ENCODE data around the gene CCNB1.
"Not testable (repeated sequence)": the region's sequence is repeated elsewhere in the genome, so short reads cannot be mapped to it uniquely, and the experiment has no call there.

The CCNB1 gene

GRCh38 chr5:69156456-69156855 lies 10.5 kb upstream of the CCNB1 start:
- no peaks in the 10 kb centered on the region for H3K36me3 Mint-ChIP-seq
- no peak overlapping the region for H3K27ac Mint-ChIP-seq
- ATAC-seq (ENCODE audit: low read depth): no peak
- H3K4me3 Mint-ChIP-seq: no peak overlapping the region
- no peaks in the 10 kb centered on the region for H3K4me1 Mint-ChIP-seq
- H3K9me3 Mint-ChIP-seq: no peaks in the 10 kb centered on the region
- no peaks in the 10 kb centered on the region for H3K27me3 Mint-ChIP-seq
- no peak for DNase-seq (ENCODE audit: low spot score in 2 of 2)

- DNase-seq (ENCODE audit: low spot score in 2 of 2): no peak
- Mint-ChIP-seq H3K4me1 (no peaks in the 10 kb centered on the region), H3K36me3 (no peaks in the 10 kb centered on the region), H3K27me3 (no peaks in the 10 kb centered on the region), H3K9me3 (no peaks in the 10 kb centered on the region), H3K4me3 (no peak overlapping the region), H3K27ac (no peak overlapping the region)
- ATAC-seq (ENCODE audit: low read depth): no peak
These were observed 8.9 kb upstream of the CCNB1 start for GRCh38 chr5:69158039-69158438.

- Mint-ChIP-seq H3K27me3 (no peaks in the 10 kb centered on the region), H3K36me3 (no peaks in the 10 kb centered on the region), H3K4me1 (peaks cover under 1% of the 10 kb centered on the region), H3K4me3 (no peak overlapping the region), H3K9me3 (no peaks in the 10 kb centered on the region), H3K27ac (no peak overlapping the region)
- DNase-seq (ENCODE audit: low spot score in 2 of 2): no peak
- no peak for ATAC-seq (ENCODE audit: low read depth)
These were observed 6.3 kb upstream of the CCNB1 start for GRCh38 chr5:69160651-69161050.

GRCh38 chr5:69167493-69167855 lies 524 bp downstream of the CCNB1 start:
- no peak for DNase-seq (ENCODE audit: low spot score in 2 of 2)
- H3K4me3 Mint-ChIP-seq: peak overlapping the region; percentile 92
- H3K27ac Mint-ChIP-seq: peak overlapping the region; percentile 90

GRCh38 chr5:69167929-69168328 lies 979 bp downstream of the CCNB1 start:
- ATAC-seq (ENCODE audit: low read depth): no peak
- no peak overlapping the region for H3K27ac Mint-ChIP-seq
- DNase-seq (ENCODE audit: low spot score in 2 of 2): no peak
- H3K4me1 Mint-ChIP-seq: peaks cover 8% of the 10 kb centered on the region
- H3K4me3 Mint-ChIP-seq: peak overlapping the region; percentile 92
- no peaks in the 10 kb centered on the region for H3K9me3 Mint-ChIP-seq
- H3K27me3 Mint-ChIP-seq: no peaks in the 10 kb centered on the region
- no peaks in the 10 kb centered on the region for H3K36me3 Mint-ChIP-seq

More at GRCh38 chr5:69167493-69167855, 524 bp downstream of the CCNB1 start:
- H3K27me3 Mint-ChIP-seq: no peaks in the 10 kb centered on the region
- H3K9me3 Mint-ChIP-seq: no peaks in the 10 kb centered on the region
- H3K36me3 Mint-ChIP-seq: no peaks in the 10 kb centered on the region
- no peak for ATAC-seq (ENCODE audit: low read depth)
- H3K4me1 Mint-ChIP-seq: peaks cover 8% of the 10 kb centered on the region

- ATAC-seq (ENCODE audit: low read depth) (no peak), DNase-seq (ENCODE audit: low spot score in 2 of 2) (no peak)
- Mint-ChIP-seq H3K36me3 (peaks cover 15% of the 10 kb centered on the region), H3K27me3 (no peaks in the 10 kb centered on the region), H3K27ac (no peak overlapping the region), H3K4me3 (no peak overlapping the region), H3K4me1 (peaks cover 8% of the 10 kb centered on the region), H3K9me3 (no peaks in the 10 kb centered on the region)
These were observed 3.5 kb downstream of the CCNB1 start for GRCh38 chr5:69170495-69170894.

GRCh38 chr5:69170969-69171368 lies 4.0 kb downstream of the CCNB1 start:
- DNase-seq (ENCODE audit: low spot score in 2 of 2) (no peak), ATAC-seq (ENCODE audit: low read depth) (no peak)
- H3K4me1 Mint-ChIP-seq: peaks cover 6% of the 10 kb centered on the region
- H3K27me3 Mint-ChIP-seq: no peaks in the 10 kb centered on the region
- H3K36me3 Mint-ChIP-seq: peaks cover 16% of the 10 kb centered on the region
- H3K4me3 Mint-ChIP-seq: no peak overlapping the region
- H3K27ac Mint-ChIP-seq: no peak overlapping the region
- H3K9me3 Mint-ChIP-seq: no peaks in the 10 kb centered on the region

- H3K9me3 Mint-ChIP-seq; H3K27ac Mint-ChIP-seq; H3K27me3 Mint-ChIP-seq; H3K4me1 Mint-ChIP-seq; H3K36me3 Mint-ChIP-seq; H3K4me3 Mint-ChIP-seq; DNase-seq (ENCODE audit: low spot score in 2 of 2); ATAC-seq (ENCODE audit: low read depth): not testable (repeated sequence)
These were observed 14.8 kb downstream of the CCNB1 start for GRCh38 chr5:69181659-69182293.

- H3K27ac Mint-ChIP-seq: no peak overlapping the region
- H3K4me1 Mint-ChIP-seq: peaks cover 3% of the 10 kb centered on the region
- no peaks in the 10 kb centered on the region for H3K9me3 Mint-ChIP-seq
- H3K4me3 Mint-ChIP-seq: no peak overlapping the region
- no peaks in the 10 kb centered on the region for H3K36me3 Mint-ChIP-seq
- ATAC-seq (ENCODE audit: low read depth) (no peak), DNase-seq (ENCODE audit: low spot score in 2 of 2) (no peak)
- no peaks in the 10 kb centered on the region for H3K27me3 Mint-ChIP-seq
These were observed 17.7 kb downstream of the CCNB1 start for GRCh38 chr5:69184621-69185020.

GRCh38 chr5:69187342-69187741 lies 20.4 kb downstream of the CCNB1 start:
- DNase-seq (ENCODE audit: low spot score in 2 of 2) (no peak), ATAC-seq (ENCODE audit: low read depth) (no peak)
- Mint-ChIP-seq H3K27me3 (no peaks in the 10 kb centered on the region), H3K9me3 (no peaks in the 10 kb centered on the region), H3K27ac (peak overlapping the region; percentile 78), H3K4me3 (no peak overlapping the region), H3K36me3 (no peaks in the 10 kb centered on the region), H3K4me1 (peaks cover 6% of the 10 kb centered on the region)

- H3K4me3 Mint-ChIP-seq: peak overlapping the region; percentile 91
- no peak for DNase-seq (ENCODE audit: low spot score in 2 of 2)
- peaks cover 6% of the 10 kb centered on the region for H3K4me1 Mint-ChIP-seq
- H3K36me3 Mint-ChIP-seq: no peaks in the 10 kb centered on the region
- no peak for ATAC-seq (ENCODE audit: low read depth)
- H3K27me3 Mint-ChIP-seq: no peaks in the 10 kb centered on the region
- no peaks in the 10 kb centered on the region for H3K9me3 Mint-ChIP-seq
- H3K27ac Mint-ChIP-seq: peak overlapping the region; percentile 97
These were observed 21.8 kb downstream of the CCNB1 start for GRCh38 chr5:69188811-69189161.

- Mint-ChIP-seq H3K9me3 (no peaks in the 10 kb centered on the region), H3K4me3 (peak within 1 kb of the TSS; percentile 91), H3K4me1 (peaks cover 6% of the 10 kb centered on the region), H3K27me3 (no peaks in the 10 kb centered on the region), H3K27ac (peak within 1 kb of the TSS; percentile 97), H3K36me3 (no peaks in the 10 kb centered on the region)
- ATAC-seq (ENCODE audit: low read depth): peak; percentile 97
- peak; percentile 86 to 88 for DNase-seq (ENCODE audit: low spot score in 2 of 2)
These were observed 22.5 kb downstream of the CCNB1 start, which contains the start of gene CENPH for GRCh38 chr5:69189162-69190086. CENPH (plus strand) TSS chr5:69189583; CDS start chr5:69189635, 52 bp downstream.

- Mint-ChIP-seq H3K4me3 (no peak overlapping the region), H3K9me3 (no peaks in the 10 kb centered on the region), H3K36me3 (peaks cover 4% of the 10 kb centered on the region), H3K27ac (no peak overlapping the region), H3K4me1 (peaks cover 3% of the 10 kb centered on the region), H3K27me3 (no peaks in the 10 kb centered on the region)
- no peak for ATAC-seq (ENCODE audit: low read depth)
- no peak for DNase-seq (ENCODE audit: low spot score in 2 of 2)
These were observed 35.5 kb downstream of the CCNB1 start for GRCh38 chr5:69202497-69202896.

- H3K4me3 Mint-ChIP-seq: no peak overlapping the region
- H3K36me3 Mint-ChIP-seq: peaks cover 2% of the 10 kb centered on the region
- no peak overlapping the region for H3K27ac Mint-ChIP-seq
- DNase-seq (ENCODE audit: low spot score in 2 of 2): no peak
- H3K9me3 Mint-ChIP-seq: no peaks in the 10 kb centered on the region
- no peaks in the 10 kb centered on the region for H3K4me1 Mint-ChIP-seq
- no peaks in the 10 kb centered on the region for H3K27me3 Mint-ChIP-seq
- ATAC-seq (ENCODE audit: low read depth): no peak
These were observed 39.7 kb downstream of the CCNB1 start for GRCh38 chr5:69206528-69207190.
